T-helper 9 cell (primary cell): ENCODE data around the gene SPP1.
"Not testable (repeated sequence)": the region's sequence is repeated elsewhere in the genome, so short reads cannot be mapped to it uniquely, and the experiment has no call there.

Experiments
- DNase-seq: peaks from one replicate; pipeline ENCODE4 v3.0.0-alpha.2; 2020

SPP1 gene

GRCh38 chr4:87995435-87995834 is 19.9 kb downstream of the SPP1 start:
- DNase-seq = no peak

- not testable (repeated sequence) for DNase-seq
These were observed 23.7 kb downstream of the SPP1 start for GRCh38 chr4:87999191-87999691.

- DNase-seq = no peak
These were observed 26.4 kb downstream of the SPP1 start for GRCh38 chr4:88001871-88002270.

- DNase-seq = no peak
These were observed 27.3 kb downstream of the SPP1 start for GRCh38 chr4:88002786-88003185.

- DNase-seq = no peak
These were observed 27.7 kb downstream of the SPP1 start for GRCh38 chr4:88003261-88003660.

GRCh38 chr4:88005076-88005475 is 29.6 kb downstream of the SPP1 start:
- DNase-seq = no peak

- no peak for DNase-seq
These were observed 30.4 kb downstream of the SPP1 start for GRCh38 chr4:88005946-88006345.

GRCh38 chr4:88006956-88007303 is 31.4 kb downstream of the SPP1 start:
- DNase-seq = no peak

- peak; percentile 49 for DNase-seq
These were observed 32.0 kb downstream of the SPP1 start, which contains the start of gene PKD2 for GRCh38 chr4:88007304-88008121. TSS of gene PKD2 (plus strand) at chr4:88007635. CDS start at chr4:88007734, 99 bp downstream.

- no peak for DNase-seq
These were observed 32.7 kb downstream of the SPP1 start for GRCh38 chr4:88008122-88008742.

GRCh38 chr4:88008743-88009171 is 33.2 kb downstream of the SPP1 start:
- DNase-seq = no peak

GRCh38 chr4:88009871-88010270 is 34.4 kb downstream of the SPP1 start:
- DNase-seq = no peak

GRCh38 chr4:88010966-88011365 is 35.5 kb downstream of the SPP1 start:
- no peak for DNase-seq

- DNase-seq = no peak
These were observed 37.1 kb downstream of the SPP1 start for GRCh38 chr4:88012647-88013046.

- no peak for DNase-seq
These were observed 38.9 kb downstream of the SPP1 start for GRCh38 chr4:88014386-88014905.

- DNase-seq = no peak
These were observed 40.3 kb downstream of the SPP1 start for GRCh38 chr4:88015659-88016295.

GRCh38 chr4:88017516-88018297 is 42.2 kb downstream of the SPP1 start:
- no peak for DNase-seq

GRCh38 chr4:88018466-88018865 is 43.0 kb downstream of the SPP1 start:
- DNase-seq = no peak

GRCh38 chr4:88021824-88022223 is 46.3 kb downstream of the SPP1 start:
- no peak for DNase-seq

GRCh38 chr4:88022289-88022688 is 46.8 kb downstream of the SPP1 start:
- no peak for DNase-seq

GRCh38 chr4:88025868-88026661 is 50.6 kb downstream of the SPP1 start:
- DNase-seq = not testable (repeated sequence)
